Amniotic epithelial cell (primary cell): ENCODE results near the gene CBX8.

Experiments used
- DNase-seq: peaks from one replicate; pipeline ENCODE4 v3.0.0-alpha.2; 2010; ENCODE audit warnings: low read depth

Gene CBX8

DNA sequence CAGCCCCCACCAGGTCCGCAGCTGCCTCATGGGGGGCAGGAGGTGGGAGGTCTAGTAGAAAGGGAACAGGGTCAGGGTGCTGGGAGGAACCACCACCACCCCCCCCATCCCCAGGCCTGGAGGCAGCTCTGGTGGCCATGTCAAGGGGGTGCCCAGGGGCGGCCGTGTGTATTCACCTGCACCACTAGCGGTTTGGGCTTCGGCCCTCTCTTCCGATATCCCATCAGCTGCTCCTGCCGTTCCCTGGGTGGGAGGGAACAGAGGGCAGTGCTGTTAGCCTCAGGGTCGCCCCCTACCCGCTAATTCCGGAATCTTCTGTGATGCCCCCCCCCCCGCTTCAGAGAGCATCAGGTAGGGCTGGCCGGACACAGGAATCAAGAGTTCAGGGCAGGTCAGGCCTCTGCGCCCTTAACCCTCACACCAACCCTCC is 38.6 kb upstream of the CBX8 start:
- DNase-seq, result no peak

DNA sequence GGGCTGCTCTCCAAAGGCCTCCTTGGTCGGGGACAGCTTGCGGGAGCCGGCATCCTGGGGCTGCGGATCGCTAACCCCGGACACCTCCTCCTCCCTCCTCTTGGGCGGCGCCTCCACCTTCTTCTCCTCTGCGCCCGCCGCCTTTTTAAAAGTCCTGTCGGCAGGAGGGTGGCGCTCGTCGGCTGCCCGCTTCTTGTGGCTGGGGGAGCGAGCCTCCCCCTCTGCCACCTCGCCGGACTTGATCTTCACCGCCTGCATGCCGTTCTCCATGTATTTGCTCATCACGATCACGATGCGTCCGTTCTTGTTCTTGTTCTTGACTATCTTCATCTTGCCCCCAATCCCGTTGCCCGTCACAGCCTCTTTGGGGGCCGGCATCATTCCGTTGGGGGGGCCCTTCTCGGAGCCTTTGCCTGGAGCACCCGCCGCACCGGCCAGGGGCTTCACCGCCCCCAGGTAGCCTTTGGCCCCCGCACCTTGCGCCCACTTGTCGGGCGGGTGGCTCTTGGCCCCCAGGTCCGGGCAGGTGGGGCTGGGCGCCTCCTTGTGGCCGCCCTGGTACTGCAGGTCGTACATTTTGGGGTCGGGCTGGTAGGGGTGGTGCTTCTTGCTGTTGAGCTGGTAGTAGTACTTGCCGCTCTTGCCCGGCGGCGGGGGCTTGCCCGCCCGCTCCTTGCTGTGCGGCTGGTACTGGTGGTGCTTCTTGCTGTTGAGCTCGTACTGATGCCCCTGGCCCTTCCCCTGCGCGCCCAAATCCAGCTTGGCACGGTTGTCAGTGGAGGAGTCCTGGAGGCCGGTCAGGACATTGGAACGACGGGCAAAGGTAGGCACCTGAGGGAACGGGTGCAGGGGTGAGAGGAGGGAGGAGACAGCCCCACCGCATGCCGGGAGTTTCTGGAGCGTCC is 37.9 kb upstream of the CBX8 start:
- no peak for DNase-seq

DNA sequence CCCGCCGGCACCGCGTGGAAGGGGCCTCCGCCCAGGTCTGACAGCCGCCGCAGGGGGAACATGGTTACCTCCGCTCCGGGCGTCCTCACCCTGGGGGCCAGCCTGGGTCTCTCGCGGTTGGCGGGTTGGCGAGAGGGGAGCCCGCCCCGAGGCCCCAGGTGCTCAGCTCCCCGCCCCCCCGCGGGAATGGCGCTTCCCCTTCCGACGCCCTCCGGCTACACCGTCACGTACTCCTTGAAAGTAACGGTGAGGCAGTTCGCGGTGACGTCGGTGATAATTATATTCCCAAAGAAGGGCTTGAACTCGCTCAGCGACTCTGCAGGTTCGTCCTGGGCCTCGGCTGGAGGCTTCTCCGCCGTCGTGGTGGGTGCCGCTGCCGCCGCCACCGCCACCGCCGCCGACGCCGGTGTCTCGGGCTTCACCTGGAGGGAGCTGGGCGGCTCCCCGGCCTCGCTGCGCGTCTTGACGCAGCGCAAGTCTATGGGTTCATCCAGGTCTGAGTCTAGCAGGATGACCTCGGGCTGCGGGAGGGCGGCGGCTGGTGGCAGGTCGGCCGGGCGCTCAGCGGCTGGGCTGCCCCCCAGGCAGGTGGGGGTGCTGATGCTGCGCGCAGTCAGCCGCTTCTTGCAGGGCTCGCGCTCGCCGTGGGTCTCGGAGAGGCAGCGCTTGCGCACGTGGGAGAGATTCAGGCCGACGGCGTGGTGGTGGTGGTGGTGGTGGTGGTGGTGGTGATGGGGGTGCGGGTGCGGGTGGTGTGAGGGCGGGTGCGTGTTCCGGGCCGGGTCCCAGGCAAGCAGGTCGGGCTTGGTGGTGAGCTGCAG is 37.1 kb upstream of the CBX8 start:
- DNase-seq, result no peak

DNA sequence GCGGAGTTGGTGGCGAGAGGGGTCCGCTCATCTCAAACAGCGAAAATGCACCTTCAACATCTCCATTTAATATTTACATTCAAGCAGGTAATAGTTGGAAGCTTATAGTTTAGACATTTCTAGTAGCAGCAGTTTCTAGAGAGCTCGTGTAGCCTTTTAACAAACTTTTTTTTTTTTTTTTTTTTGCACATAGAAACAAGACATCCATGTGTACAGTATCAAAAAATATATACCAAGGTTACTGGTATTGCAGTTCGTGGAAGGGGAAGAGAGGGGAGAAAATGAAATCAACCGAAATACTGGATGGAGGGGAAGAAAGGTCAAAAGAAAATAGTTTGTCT is 36.2 kb upstream of the CBX8 start:
- DNase-seq, result no peak

DNA sequence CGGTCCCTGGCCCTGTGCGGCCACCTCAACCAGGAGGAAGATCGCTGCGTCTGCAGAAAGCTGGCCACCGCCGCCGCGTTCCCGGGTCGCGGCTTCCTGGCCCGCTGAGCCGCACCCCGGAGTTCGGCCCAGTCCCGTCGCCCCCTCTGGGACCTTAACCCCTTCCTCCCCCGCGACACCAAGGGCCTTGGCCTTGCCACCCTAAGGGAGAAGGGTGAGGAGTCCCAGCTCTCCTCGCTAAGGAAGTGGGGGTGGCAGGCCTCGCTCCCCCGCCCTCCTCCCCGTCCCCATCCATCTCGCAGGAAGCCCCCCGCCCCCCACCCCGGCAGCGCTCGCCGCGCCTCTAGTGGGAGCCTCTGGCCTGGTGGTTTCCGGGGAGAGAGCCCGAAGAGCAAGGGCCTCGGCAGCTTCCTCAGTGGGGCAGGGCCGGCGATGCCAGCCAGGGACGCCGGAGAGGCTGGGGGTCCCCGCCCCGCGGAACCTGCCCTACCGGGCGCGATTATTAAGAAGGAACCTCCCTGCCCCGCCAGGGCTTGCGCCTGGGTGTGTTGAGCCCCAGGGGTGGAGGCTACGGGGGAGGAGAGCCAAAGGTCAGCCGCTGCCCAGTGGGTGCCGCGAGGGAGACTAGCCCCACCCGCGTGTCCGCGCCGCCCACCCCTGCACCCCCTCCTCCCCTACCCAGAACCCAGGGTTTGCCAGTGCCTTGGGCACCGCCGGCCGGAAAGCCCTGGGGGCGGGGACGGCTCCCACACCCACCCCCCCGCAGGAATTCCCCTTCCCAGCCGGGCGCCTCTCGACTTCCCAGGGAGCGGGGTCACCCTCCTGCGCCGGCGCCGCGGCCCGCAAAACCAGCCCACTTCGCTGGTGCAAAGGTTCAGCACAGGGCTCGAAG is 35.6 kb upstream of the CBX8 start:
- peak; percentile 47 for DNase-seq

DNA sequence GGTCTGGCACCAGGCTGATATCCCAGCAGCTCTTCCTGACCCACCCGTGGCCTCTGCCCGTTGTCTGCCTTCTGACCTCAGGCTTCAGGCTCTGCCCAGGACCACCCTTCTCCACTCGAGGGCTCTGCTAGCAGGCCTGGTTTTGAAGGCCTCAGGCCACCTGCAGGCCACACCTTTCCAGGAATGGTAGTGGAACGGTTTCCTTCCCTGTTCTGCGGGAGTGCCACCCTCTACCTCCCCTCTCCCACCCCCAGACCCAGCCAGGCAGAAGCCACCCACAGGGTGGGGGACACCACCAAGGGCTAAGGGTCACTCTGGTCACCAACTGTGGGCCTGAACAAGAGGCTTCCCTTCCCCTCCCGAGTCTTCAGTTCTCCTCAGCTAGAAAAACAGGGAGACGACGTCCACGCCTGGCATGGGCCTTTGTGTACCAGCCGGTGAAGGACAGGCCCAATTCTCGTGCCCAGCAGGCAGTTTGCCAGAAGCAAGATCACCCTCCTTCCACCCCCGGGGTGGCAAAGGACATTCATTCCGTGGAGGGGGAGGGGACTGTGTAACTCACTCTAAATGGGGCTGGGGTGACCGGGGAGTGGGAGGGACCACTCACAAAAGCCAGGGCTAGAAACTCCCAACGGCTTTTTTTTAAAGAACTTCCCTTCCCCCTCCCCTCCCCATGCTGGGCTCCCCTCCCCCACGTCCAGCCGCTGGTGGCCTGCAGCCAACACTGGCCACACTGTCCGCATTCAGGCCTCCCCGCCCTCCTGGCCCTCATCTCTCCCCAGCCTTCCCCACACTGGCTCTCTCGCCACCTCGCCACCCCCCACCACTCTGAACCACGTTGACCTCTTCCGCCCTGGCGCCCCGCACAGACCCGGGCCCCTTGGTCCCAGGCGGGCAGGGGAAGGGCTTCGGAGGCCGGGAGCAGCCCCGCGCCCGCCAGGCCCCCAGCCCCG is 34.7 kb upstream of the CBX8 start:
- peak; percentile 51 for DNase-seq

DNA sequence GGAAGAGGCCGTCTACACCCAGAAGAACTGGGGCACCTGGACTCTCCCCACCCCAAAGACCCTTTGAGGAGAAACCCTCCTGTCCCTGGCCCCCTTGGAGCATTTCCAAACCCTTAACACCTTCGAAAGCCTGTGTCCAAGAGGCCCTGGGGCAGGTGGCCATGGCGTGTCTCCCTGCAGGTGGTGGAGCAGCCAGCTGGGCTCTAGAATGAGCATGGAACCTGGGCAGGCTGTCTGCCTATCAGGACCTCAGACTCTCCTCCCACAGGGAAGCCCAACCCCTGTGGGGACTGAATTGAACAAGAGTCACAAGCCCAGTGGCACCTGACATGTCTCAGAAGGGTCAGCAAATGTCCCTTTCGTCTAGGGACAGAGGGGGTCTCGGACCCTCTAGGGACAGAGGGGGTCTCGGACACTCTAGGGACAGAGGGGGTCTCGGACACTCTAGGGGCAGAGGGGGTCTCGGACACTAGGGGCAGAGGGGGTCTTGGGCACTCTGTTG is 33.9 kb upstream of the CBX8 start:
- DNase-seq, result no peak

DNA sequence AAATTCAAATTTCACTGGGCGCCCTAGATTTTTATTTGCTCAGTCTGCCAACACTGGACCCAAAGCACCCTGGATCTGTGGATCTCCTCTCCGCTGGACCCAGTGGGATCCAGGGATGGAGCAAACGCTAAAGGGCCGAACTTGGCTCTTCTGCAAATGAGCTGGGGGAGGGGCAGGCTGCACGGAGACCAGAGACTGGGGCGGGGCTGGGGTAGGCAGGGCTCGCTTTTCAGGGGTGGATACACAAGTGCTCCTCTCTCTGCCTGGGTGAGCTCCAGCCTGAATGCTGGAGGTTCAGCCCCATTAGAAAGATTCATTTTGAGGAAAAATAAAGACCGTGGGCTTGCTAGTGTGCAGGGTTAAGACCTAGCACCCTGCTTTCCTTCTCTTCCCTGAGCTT is 33.4 kb upstream of the CBX8 start:
- DNase-seq, result no peak

DNA sequence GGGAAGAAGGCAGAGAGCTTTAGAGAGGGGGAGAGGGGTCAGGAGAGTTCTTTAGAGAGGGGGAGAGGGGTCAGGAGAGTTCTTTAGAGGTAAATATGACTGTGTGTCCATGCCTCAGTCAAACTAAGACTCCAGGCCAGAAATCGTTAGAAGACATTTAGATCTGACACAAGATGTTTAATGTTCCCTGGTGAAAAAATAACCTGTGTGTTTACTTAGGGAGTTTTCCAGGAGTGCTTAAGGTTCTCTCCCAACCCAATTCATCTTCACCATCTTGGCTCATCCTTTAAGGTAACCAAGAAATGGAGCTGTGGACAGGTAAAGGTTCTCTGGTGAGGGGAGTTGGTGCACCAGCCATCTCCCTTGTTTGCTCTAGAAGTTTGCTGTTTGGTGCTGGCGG is 32.6 kb upstream of the CBX8 start:
- DNase-seq, result no peak

DNA sequence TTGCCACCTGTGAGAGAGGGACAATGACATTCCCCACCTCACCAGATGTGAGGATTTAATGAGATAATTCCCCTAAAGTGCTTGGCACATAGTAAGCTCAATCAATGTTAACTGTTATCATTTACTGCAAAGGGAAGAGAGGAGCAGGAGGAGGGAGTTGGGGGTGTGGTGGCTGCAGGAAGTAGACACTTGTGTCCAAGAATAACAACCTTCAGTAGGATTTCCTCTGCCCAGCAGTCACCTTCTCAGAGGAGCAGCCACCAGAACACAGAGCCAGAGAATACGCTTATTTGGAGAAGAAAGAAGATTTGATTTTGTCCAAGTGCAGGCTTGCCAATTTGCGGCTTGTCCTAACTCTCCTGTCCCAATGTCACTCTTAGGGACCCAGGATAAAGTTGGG is 32.1 kb upstream of the CBX8 start:
- no peak for DNase-seq

DNA sequence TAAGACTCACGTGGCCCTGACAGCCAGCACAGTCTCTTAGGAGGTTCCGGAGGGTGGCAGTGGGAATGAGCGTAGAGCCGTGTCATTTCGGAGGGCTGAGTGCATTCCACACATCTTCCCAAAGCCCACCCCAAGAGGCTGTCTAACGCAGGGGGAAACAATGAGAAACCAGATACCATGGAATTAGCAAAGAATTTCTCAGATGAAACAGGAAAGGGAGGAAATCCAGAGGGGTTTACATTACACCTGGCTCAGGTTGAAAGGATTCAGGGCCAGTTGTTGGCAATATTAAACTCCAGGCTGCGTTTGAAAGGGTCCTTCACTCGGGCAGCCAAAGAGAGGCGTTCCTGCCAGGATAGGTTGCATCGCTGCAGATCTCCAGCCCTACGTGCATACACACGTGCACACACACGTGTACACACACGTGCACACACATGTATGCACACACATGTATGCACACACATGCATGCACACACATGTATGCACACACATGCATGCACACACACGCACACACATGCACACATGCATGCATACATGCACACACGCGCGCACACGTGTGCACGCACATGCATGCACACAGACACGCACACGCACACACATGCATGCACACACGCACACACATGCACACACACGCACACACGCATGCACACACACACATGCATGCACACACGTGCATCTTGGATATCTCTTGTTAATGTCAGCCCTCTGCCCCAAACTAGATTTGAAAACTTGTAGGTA is 30.1 kb upstream of the CBX8 start:
- DNase-seq, result no peak

DNA sequence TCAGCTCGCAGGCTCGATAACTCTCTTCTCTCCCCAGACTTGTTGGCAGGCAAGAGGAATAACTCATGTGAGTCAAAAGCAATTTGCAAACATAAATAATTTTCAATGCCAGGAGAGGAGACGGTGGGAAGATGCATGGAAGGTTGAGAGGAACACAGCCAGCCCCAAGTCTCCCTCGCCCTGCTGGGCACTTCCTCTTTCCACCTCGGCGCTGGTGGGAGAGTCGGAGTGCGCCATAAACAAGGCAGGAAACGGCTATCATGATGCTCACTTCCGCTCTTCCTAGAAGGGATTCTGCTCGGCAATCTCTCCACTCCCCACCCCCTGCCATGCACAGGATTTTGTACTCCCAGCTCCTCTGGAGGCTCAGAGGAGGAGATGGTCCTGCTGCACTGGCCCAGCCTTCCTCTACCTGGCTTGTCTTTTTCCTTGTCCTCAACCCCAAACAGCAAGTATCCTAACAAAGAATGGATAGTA is 29.4 kb upstream of the CBX8 start:
- DNase-seq, result peak; percentile 71

DNA sequence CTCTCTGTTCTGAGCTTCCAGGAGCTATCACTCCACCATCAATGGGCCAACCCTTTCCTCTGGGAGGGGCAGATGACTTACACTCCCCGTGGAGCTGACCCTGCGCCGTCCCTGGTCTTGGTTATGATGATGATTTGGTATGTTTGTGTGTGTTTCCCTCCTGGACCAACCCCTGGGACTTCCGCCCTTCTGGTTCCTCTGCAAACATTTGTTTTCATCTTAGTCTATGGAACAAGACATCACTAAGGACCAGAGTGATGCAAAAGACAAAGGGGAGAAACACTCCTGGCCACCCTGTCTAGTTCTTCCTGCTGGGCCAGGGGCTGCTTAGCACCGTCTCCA is 28.7 kb upstream of the CBX8 start:
- DNase-seq, result no peak

DNA sequence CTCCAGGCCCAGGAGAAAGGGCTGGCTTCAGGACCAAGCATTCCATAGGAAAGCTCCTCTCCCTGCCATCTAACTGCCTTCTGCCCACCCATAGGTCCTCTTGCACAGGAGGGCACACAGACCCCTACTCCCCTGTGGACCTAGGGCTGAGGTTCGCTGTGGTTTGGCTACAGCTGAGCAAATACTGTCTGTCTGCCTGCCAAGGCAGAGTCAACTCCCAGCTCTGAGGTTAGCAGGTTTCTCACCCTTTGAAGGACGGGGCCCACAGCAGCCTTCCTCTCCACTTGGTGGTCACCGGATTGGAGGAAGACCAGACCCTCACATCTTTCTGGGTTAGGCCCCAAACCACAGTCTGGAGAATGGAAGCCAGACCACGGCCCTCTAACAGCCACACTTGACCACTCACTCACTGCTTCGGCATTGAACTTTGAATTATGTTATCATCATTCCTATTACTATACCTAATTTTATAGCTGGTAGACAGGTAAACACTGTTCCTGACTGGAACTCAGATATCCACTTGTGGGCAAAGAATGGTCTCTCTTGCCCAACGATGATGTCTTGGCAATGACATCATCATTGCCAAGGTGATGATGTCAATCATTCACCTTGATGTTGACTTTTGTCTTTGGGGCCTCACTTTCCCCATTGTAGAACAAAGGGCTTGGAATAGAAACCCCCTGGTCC is 28.2 kb upstream of the CBX8 start:
- DNase-seq, result no peak

DNA sequence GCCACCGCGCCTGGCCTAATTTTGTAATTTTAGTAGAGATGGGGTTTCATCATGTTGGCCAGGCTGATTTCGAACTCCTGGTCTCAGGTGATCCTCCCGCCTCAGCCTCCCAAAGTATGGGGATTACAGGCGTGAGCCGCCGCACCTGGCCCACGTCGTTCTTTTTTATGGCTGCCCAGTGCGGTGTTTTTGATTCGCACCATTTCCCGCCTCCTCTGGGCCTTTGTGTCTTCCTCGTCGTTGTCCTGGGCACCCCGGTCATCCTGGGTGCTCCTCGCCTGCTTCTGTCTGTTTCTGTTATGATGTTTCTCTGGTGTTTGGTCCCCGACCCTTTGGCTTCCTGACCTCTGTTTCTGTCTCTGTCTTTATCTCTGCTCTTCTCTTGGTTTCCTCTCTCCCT is 27.4 kb upstream of the CBX8 start:
- DNase-seq, result no peak

DNA sequence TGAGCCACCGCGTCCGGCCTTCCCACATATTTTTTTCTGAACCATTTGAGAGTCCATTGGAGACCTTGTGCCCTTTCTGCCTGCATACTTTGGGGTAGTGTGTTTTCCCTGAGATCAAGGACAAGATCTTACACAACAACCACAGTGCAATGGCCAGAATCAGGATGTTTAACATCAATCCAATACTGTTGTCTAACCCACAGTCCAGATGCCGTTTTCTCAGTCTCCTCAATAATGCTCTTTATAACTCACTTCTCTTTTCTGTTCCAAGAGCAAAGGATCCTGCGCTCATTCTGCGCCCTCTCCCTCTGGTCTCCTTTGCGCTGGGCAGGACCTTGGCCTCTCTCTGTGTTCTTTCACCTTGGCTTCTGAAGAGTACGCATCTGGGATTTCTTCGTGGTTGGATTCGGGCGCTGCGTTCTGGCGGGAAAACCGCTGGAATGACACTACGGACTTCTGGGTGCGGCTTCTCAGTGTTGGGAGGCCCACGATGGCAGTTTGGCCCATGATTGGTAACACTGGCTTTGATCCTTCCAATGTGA is 25.8 kb upstream of the CBX8 start:
- no peak for DNase-seq

DNA sequence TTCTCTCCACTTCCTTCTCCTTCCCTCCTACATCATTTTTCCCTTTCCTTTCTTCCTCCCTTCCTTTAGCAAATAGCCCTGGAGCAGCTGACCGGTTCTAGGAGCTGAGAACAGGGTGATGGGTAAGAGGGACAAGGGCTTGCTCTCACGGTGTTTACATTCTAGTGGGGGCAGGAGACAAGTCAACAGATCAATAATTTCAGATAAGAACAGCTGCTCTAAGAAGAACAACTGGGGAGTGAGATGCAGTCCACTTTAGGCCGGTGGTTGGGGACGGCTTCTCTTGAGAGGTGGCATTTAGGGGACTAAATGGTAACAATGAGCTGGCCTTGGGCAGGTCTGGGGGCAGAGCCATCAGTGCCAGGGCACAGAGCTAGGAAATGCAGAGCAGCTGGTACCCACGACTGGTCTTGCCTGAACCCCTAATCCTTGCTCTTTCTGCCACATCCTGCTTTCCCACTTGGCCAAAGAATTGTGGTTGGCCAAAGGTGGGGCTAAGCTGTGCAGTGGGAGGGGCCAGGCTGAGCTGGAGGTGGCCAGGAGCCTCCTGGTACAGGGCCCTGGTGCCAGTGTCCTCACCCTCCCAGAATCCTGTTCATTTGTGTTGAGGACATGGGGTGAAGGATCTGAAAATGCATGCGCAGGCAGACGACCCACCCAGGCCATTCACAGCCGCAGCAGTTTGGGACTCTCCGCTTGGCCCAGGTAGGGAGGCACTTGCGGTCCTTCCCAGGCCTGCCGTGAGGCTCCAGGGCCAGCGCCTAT is 24.6 kb upstream of the CBX8 start:
- DNase-seq, result no peak

DNA sequence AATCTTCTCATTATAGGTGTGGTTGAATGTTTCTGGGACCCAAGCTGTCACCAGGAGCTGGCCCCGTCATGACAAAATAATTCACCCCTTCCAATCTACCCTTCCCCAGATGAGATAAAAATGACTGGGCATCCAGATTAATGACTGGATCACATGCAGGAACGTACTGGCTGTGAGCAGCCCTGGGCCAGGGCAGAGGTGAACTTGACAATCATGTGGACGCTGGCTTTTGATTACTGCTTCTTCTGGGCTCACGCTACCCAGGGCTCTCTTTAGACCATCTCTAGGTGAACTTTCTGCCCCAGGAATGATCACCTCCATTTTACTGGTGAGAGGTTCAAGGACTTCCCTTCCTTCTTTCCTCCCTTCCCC is 24.1 kb upstream of the CBX8 start:
- no peak for DNase-seq
